Measurements from ENCODE around the gene RAPGEF4. TPM values are rescaled to one million over a fixed set of nuclear protein-coding genes. Genes with fewer than 3 reads are reported as not detected.

The RAPGEF4 gene
- total and polyA plus RNA-seq, 12 donors: 1.2 to 11.2 (median 7.9) TPM

- TF ChIP-seq, protein P1, sequence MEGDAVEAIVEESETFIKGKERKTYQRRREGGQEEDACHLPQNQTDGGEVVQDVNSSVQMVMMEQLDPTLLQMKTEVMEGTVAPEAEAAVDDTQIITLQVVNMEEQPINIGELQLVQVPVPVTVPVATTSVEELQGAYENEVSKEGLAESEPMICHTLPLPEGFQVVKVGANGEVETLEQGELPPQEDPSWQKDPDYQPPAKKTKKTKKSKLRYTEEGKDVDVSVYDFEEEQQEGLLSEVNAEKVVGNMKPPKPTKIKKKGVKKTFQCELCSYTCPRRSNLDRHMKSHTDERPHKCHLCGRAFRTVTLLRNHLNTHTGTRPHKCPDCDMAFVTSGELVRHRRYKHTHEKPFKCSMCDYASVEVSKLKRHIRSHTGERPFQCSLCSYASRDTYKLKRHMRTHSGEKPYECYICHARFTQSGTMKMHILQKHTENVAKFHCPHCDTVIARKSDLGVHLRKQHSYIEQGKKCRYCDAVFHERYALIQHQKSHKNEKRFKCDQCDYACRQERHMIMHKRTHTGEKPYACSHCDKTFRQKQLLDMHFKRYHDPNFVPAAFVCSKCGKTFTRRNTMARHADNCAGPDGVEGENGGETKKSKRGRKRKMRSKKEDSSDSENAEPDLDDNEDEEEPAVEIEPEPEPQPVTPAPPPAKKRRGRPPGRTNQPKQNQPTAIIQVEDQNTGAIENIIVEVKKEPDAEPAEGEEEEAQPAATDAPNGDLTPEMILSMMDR (IDR thresholded peaks at IDR 0.05): no peak
- Histone ChIP-seq H3K9me3 (peaks cover 0 to 17% (median 0%) of the 10 kb centered on the region in 11 donors), H3K27ac (no peak overlapping the region), H3K27me3 (peaks cover 0 to 11% (median 0%) of the 10 kb centered on the region in 7 donors), H3K4me1 (no peaks in the 10 kb centered on the region), H3K36me3 (no peaks in the 10 kb centered on the region), H3K4me3 (no peak overlapping the region)
- intact Hi-C loops (cut with DNase I): no loop called here
- DNase-seq (no peak), ATAC-seq (no peak)
- WGBS, 2 donors: 42 to 47% methylated on average over 2 of the region's 2 CpGs
Observed at GRCh38 chr2:172722481-172722880, 13.2 kb upstream of the RAPGEF4 start.

GRCh38 chr2:172723286-172723685 lies 12.4 kb upstream of the RAPGEF4 start:
- H3K27me3 ChIP-seq: peaks cover 0 to 11% (median 0%) of the 10 kb centered on the region in 7 donors
- H3K4me1 ChIP-seq: no peaks in the 10 kb centered on the region
- no peak overlapping the region for H3K27ac ChIP-seq
- no peak for DNase-seq
- intact Hi-C loops (cut with DNase I): no loop called here
- ATAC-seq: no peak
- no peaks in the 10 kb centered on the region for H3K36me3 ChIP-seq
- TF ChIP-seq, protein P1 (IDR thresholded peaks at IDR 0.05): no peak
- H3K9me3 ChIP-seq: peaks cover 0 to 17% (median 0%) of the 10 kb centered on the region in 11 donors
- no peak overlapping the region for H3K4me3 ChIP-seq

DNA sequence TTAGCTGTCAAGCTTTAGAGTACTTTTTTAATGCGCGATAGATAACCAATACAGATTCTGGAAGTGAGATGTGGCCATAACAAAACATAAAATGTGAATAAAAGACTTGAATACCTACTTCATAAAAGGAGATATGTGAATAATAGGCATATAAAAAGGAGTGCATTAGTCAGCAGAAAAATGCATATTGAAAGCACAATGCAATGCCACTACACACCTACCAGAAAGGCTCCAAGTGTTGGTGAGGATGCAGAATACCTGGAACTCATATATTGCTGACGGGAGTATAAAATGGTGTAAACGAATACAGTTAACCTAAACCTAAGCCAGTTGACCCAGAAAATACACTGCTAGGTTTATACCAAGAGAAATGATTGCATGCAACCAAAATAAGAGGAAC lies 10.9 kb upstream of the RAPGEF4 start:
- Histone ChIP-seq H3K4me3 (no peak overlapping the region), H3K36me3 (no peaks in the 10 kb centered on the region), H3K27ac (no peak overlapping the region), H3K27me3 (peaks cover 0 to 11% (median 0%) of the 10 kb centered on the region in 7 donors), H3K9me3 (peaks cover 0 to 8% (median 0%) of the 10 kb centered on the region in 11 donors), H3K4me1 (no peaks in the 10 kb centered on the region)
- TF ChIP-seq, protein P1 (IDR thresholded peaks at IDR 0.05): no peak
- ATAC-seq (no peak), DNase-seq (no peak)
- intact Hi-C loops (cut with DNase I): no loop called here
- 91 to 97% methylated on average over 4 of the region's 4 CpGs for WGBS, 2 donors

DNA sequence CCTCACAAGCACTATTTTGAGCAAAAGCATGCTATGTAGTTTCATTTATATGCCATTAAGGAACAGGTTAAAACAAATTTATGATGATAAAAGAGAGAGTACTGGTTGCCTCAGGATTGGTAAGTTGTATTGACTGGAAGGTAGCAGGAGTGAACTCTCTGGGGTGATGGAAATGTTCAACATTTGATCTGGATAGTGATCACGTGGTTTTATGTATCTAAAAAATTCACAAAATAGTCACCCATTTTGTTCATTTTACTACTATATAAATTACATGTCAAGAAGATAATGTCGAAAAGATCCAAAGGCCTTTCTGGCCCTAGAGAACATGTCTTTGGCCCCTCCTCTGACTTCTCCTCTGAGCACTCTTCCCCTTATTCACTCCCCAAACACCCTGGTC lies 10.4 kb upstream of the RAPGEF4 start:
- intact Hi-C loops (cut with DNase I): no loop called here
- H3K4me3 ChIP-seq: no peak overlapping the region
- WGBS, 2 donors: 91 to 98% methylated on average over 2 of the region's 2 CpGs
- no peak overlapping the region for H3K27ac ChIP-seq
- no peak for ATAC-seq
- TF ChIP-seq, protein P1 (IDR thresholded peaks at IDR 0.05): no peak
- H3K27me3 ChIP-seq: peaks cover 0 to 11% (median 0%) of the 10 kb centered on the region in 7 donors
- H3K36me3 ChIP-seq: no peaks in the 10 kb centered on the region
- DNase-seq: no peak
- H3K9me3 ChIP-seq: peaks cover 0 to 2% (median 0%) of the 10 kb centered on the region in 11 donors
- H3K4me1 ChIP-seq: no peaks in the 10 kb centered on the region
